Upper lobe of left lung (tissue), 4 donors: Measurements from ENCODE around the gene GLOD4.

ENCODE experiments used
- CTCF ChIP-seq, 6 experiments: fragments of 450-650 bp in 4 of 6; fragments of 200-600 bp in 2 of 6; sonication (generic) in 2 of 6; IDR thresholded peaks; one replicate each; pipeline ENCODE4 v1.5.1; 2016 to 2019; ENCODE audit warnings: antibody characterized with exemption in 6 of 6
- POLR2A ChIP-seq, 4 donors: fragments of 450-650 bp; IDR thresholded peaks; one replicate each; pipeline ENCODE4 v1.5.1; 2016 to 2017; ENCODE audit warnings: antibody characterized with exemption in 4 of 4, mild to moderate bottlenecking in 2 of 4

GRCh38 chr17:720706-721539, 61.2 kb downstream of the GLOD4 start:
- TF ChIP-seq POLR2A (IDR thresholded peaks at IDR 0.05) (no peak), CTCF (IDR thresholded peaks at IDR 0.05) (no peak)
